Cortex of kidney (tissue), 1 donor: ENCODE measurements around the gene CCDC85B.
A peak's percentile ranks its signal among the peaks of the same experiment; 100 is the strongest.

Experiments used
- DNase-seq: peaks from one replicate; lab custom pipeline; 2025; lab: John Stamatoyannopoulos, UW

The CCDC85B gene

DNA sequence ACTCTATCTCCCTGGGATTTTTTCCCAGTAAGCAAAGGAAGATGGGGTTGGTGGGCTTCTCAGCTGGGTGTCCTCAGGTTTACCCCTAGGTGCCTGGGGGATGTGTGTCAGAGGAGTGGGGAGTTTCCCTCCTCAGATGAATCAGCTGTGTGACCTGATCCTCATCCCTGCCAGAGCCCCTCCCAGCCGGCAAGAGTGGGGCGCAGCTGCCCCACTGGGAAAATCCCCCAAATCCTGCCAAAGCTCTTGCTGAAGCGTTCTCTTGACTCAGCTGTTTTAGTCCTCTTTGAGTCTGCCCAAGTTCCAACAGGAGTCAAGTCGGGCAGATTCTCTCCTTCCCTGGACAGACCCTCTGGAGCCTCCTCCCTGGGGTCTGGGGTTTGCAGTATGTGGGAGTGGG is 22.4 kb downstream of the CCDC85B start:
- no peak for DNase-seq

DNA sequence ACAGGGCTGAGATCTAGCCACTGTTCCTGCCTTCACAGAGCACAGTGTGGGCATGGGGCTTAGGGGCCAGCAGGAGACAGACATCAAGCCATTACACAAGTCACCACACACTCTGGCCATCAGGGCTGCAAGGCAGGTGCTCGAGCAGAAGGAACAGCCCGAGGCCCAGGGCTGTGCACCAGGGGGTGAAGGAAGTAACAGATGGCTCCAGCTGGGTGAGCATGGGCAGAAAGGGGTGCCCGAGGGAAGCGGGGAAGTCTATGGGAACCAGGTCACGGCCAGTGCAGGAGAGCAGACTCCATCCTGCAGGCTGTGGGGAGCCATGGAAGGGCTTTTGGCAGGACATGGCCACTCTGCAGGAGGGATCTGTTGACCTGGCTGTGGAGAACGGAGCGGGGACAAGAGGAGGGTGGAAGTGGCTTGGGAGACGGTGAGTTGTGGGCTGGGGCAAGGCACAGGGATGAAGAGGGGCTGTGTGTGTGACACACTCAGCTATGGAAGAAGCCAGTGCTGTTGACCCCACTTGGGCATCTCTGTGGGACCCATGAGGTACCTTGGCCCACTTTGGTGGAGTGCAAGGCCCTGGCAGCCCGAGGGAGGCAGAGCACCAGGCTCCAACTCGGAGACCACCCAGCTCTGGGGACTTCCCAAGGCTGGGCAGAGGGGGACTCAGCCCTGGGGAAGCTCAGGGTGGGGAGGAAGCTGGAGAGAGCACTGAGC is 24.8 kb downstream of the CCDC85B start:
- DNase-seq = no peak

DNA sequence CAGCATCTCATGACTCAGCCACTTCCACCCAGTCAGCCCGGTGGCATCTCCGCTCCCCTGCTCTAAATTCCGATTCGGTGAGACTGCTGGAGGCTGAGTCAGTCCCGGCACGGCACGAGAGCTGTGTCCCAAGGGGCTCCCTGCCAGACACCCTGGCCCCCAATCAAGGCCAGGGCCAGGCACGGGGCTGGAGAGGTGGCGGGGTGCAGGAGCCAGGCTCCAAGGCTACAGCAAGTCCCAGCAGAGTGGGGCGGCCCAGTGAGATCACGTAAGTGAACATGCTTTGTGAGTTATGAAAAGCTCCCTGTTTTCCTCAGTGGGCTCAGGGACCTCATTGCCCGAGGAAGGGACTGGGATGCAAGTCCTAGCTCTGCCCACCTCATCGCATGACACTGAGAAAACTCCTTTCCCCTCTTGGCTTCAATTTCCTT is 25.4 kb downstream of the CCDC85B start:
- no peak for DNase-seq

DNA sequence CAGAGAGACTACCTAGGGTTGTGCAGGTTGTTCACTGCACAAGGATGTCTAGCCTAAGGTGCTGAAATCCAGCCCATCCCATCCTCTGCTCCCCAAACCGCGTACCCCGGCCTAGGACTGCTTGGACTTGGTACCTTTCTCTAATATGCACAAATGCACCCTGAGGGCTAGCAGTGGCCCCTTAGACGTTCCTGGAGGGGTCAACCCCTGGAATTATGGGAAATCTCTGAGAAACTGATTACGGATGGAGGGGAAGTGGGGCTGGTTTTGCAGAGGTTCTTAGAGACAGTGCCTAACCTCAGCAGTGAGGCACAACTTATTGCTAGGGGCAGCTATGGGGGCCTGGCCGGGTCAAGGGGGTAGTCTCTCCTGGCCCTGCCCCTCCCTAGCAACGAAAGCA is 25.9 kb downstream of the CCDC85B start:
- no peak for DNase-seq

DNA sequence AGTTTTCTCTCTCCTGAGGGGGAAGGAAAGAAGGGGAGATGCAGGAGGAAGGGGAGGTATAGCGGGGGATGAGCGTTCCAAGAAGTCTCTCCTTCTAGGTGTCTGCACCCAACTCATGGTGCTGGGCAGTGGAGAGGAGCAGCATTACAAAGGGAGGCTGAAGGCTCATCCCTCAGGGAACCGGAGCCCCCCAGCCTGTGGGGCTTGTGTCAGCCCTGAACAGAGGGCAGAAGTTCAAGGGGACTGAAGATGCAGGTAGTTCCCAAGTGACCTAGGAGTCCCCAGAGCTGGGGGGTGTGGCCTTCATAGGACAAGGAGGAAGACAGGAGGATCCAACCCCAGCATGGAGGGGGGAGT is 26.6 kb downstream of the CCDC85B start:
- no peak for DNase-seq

DNA sequence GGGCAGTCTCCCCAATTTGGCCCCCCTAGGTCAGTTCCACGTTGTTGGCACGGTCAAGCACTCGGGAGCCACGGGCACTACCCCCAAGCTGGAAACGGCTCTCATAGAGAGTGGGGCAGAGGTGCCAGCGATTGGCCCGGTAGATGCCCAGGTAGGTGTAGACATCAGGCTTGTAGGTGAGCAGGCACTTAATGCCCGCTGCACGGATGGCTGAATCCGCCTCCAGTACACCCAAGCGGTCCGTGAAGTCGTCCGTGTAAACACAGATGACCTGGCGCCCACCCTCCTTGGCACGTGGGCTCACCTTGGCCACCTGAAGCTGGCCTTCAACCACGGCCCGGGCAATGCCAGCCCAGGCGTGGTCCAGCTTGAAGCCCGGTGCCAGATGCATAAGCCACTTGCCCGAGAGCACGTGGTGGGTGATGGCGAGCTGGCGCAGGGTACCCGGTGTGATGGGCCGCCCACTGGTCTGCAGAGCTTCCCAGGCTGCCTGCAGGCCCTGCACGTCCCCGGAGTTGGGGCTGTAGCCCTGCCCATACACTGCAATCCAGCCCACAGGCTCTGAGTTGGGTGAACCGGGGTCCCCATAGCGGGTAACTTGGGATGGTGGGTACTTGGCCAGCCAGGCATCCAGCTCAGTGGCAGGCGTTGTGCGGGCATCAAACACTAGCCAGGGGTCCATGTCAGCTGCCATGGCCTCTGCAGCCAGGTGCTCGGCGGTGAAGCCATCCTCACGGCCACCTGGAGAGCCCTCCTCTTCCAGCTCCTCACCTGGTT is 27.1 kb downstream of the CCDC85B start:
- no peak for DNase-seq

DNA sequence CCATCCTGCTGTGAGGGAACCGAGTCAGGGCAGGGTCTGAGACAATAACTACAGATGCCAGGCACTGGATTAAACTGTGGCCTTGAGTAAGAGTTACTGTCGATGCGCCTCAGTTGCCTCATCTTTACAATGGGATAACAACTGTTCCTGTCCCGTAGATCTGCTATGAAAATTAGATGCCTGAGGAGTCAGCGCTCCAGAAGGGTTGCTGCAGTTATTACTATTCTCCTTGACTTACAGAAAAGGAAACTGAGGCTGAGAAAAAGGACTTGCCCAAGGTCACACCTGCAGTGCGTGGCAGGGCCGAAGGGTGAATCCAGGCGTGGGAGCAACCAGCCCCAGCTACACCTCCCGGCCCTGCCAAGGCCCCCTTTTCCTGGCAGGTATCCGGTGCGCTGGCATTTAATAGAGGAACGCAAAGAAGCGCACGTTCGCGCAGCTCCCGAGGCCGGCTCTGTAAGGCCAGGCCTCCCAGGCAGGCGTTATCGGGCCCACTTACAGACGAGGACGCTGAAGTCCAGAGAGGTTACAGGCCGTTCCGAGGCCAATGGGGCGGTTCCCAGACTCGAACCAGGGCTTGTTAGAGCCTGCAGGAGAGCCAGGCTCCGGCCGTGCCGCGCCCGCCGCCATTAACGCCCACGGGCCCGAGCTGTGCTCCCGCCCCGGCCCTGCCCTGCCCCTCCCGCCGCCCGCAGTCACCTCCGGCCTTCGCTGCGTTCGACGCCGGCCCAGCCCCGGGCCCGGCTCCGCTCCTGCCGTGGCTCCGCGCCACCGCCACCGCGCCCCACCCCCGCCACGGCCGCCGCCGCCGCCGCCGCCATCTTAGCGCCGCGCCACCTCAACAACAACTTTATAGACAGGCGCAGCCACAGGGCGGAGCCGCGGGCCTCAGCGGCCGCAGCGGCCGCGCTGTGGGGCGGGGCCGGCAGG is 28.0 kb downstream of the CCDC85B start, which contains the start of gene C11orf68:
TSS of gene C11orf68 (minus strand) at position 852 of the 930 bp plus-strand sequence. CDS start at position 821, 31 bp downstream.
- no peak for DNase-seq

DNA sequence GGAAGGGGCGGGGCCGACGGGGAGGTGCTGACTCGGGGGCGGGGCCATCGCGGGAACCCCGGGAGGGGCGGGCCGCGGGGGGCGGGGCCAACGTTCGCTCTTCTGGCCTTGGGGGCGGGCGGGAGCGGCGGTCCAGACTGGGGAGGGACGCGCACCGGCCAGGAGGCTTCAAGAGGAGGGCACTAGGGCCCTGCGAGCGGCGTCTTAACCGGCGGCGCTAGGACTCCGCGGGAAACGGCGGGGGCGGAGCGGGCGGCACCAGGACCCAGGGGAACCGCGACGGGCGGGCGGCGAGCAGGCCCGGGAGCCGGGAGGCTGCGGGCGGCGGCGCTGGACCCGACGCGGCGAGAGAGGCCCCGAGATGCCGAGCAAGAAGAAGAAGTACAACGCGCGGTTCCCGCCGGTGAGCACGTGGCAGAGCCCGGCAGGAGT is 28.7 kb downstream of the CCDC85B start, which contains the start of gene DRAP1:
TSS of gene DRAP1 (plus strand) at position 286 of the 432 bp plus-strand sequence. CDS start at position 362, 76 bp downstream.
- DNase-seq = peak; percentile 82

DNA sequence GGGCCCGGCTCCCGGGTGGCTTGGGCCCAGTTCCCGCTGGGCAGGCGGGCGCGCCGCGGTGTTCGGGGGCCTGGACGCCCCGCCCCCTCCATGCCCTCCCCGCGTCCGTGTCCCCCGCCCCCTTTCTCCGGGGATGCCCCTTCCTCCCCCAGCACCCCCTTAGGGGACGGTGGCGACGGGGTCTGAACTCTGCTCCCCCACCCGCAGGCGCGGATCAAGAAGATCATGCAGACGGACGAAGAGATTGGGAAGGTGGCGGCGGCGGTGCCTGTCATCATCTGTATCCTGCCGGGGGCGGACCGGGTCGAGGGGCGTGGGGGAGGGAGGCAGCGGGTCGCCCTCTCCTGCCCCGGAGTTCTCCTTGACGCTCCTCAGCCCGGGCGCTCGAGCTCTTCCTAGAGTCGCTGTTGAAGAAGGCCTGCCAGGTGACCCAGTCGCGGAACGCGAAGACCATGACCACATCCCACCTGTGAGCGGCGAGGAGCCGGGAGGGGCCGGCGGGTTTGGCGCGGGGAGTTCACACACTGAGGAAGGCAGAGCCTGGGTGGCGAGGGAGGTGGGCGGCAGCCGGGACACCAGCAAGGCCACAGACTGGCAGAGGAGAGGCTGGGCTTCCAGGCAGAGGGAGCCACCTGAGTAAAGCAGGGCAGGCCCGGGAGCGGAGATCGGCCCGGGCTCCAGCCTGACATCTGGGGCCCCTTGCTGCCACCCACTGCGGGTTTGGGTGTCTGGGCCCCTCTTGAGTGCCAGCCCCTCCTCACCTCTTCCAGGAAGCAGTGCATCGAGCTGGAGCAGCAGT is 29.3 kb downstream of the CCDC85B start:
- DNase-seq = no peak

DNA sequence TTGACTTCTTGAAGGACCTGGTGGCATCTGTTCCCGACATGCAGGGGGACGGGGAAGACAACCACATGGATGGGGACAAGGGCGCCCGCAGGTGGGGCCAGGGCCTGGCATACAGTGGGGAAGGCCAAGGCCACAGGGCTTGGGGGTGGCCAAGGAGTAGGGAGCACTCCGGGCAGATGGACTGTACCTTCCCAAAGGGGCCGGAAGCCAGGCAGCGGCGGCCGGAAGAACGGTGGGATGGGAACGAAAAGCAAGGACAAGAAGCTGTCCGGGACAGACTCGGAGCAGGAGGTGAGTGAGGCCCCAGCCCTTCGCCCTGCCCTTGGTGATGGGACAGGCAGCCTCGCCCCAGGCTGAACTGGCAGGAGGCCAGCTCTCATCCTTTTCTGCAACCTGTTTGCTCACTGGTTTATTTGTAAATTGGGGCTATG is 29.9 kb downstream of the CCDC85B start:
- no peak for DNase-seq

DNA sequence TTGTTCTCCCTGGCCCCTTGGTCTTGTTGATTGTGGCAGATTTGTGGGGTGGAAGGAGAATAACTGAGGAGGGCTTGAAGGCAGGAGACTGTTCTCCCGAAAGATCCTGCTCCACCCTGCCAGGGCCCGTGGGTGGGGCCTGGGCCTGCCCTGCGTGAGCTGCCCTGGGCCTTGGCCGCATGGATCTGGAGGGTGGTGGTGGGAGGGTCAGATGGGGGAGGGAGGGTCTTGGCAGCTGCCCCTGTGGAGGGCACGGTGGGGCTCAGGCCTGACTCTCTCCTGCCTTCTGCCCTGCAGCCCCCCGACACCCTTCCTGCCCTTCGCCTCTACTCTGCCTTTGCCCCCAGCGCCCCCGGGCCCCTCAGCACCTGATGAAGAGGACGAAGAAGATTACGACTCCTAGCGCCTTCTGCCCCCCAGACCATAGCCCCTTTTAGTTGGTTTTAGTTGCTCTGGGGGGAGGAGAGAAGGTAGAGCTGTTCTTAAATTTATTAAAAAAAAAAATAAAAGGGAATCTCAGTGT is 30.6 kb downstream of the CCDC85B start:
- no peak for DNase-seq

DNA sequence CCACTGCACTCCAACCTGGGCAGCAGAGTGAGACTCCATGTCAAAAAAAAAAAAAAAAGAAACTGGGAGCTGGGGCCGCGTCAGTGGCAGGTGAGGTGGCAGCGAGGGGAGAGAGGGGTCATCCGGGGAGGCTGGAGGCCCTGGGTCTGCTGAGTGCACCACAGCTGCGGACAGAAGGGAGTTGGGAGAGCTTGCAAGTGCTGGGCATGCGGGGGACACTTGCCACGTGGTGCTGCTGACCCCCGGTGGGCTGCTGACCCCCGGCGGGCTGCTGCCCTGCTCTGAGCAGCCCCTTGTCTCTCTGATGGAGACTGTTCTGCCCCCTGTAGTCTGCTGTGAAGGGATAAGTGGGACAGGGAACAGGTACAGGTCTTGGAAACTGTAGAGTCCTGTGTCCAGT is 31.4 kb downstream of the CCDC85B start:
- no peak for DNase-seq

DNA sequence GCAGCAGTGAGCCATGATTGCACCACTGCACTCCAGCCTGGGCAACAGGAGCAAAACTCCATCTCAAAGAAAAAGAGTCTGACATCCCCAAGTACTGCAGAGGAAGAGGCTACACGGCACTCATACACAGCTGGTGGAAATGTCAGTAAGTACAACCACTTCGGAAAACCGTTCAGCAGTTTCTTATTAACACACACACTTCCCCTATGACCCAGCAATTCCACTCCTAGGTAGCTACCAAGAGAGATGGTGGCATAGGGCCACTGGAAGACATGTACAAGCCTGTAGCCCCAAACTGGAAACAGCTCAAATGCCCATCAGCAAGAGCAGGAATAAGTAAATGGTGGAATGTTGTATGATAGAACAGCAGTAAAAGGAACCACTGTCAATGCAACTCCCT is 32.1 kb downstream of the CCDC85B start:
- DNase-seq = no peak

DNA sequence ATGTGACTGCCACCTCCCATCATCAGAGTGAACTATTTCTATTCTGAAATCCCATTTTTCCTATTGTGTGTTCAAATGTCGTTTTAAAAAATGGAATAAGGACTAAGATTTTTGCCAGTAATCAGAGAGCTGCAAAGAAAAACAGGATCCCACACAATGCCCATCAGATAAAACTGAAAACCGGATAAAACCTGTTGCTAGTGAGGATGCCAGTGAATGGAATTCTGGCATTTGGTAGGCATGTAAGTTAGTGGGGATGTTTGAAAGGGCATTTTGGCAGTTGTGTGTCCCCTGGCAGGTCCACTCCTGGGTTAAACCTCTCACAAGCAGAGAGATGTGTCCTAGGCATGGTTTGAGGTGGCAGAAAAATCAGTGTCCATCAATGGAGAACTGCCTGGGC is 34.9 kb downstream of the CCDC85B start:
- no peak for DNase-seq

DNA sequence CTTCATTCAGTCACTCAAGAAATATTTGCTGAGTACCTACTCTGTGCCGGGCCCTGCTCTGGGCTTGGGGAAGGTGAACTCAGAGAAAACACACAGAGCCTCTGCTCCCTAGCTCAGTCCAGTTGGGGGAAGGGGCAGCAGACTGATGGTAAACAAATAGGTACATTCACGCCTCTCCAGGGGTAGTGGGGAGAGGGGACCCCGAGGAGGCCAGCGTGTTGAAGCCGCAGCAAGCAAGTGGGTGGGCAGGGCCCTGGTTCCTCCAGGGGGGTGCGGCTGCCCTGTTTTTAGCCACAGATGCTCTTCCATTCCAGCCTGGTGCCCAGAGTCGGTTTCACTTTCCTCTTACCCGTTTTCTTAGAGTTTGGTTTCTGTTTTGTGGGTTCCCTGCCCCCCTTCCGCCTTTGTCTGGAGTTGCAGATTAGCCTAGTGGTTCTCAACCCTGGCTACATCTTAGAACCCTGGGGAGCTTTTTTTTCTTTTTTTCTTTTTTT is 37.5 kb downstream of the CCDC85B start:
- DNase-seq = no peak

DNA sequence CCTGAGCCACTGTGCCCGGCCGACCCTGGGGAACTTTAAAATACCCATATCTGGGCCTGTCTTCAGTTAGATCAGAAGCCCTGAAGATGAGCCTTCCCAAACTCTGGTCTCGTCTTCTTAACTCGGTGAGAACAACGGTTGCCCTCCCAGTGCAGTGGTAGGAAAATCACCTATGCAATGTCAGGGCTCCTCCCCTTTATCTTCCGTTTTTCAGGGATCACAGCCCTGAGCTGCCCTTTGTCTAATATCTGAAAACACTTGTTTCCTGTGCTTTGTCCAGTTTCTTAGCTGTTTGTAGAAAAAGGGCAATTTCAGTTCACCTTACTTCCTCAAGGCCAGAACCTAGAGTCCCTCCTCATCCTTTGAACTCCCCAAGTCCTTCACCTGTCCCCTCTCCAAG is 38.2 kb downstream of the CCDC85B start:
- DNase-seq = no peak

DNA sequence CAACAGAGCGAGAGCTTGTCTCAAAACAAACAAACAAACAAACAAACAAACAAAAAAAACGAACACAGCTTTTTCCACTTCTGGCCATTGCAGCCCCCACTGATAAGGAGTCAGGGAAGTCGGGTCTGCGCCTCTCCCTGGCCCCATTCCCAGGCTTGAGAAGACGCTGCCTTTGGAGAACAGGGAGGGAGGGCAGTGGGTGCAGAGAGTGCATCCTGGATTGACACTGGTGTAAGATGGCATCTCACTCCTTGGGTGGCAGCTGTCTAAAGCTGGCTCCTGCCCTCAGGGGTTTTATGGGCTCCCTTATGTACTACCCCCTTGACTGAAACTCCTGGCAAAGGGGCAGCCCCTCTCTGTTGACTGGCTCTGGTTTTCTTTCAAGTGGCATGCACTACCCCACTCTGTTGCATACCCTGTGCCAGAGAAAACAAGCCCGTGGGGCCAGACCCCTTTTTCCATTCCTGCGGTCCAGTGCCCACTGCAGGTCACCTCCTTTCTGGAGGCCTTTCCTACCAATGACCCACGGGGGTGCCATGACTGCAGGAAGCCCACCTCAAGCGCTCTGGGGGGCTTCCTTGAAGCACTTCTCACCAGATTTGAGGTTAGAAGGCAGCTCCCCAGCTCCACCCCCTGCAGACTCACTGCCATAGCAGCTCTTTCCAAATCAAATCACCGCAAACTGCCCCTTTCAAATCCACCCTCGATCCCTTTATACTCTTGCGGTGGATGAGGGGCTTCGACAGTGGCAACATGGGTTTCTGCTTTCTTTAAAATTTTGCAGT is 41.5 kb downstream of the CCDC85B start:
- no peak for DNase-seq

DNA sequence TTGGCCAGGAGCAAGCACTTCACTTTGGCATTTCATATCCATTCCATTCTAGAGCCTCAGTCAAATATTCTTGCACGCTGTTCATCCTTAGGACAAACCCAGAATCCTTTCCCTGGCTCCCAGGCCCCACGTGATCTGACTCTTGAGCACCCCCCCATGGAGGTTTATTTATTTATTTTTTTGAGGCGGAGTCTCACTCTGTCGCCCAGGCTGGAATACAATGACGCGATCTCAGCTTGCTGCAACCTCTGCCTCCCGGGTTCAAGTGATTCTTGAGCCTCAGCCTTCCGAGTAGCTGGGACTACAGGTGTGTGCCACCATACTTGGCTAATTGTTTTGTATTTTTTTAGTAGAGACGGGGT is 42.1 kb downstream of the CCDC85B start:
- DNase-seq = no peak

DNA sequence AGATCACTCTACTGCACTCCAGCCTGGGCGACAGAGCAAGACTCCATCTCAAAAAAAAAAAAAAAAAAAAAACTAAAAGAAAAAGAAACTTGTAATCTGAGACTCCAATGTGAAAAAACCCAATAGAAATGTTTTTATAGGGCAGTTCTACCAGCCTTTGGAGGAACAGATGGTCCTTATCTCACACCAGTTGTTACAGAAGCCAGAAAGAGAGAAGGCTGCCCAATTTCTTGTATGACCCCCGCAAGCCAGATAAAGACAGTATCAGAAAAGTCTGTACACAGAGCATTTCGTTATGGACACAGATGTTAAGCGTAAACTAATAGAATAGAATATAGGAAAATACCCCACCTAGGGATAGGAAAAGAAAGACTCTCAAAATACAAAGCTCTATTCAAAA is 43.5 kb downstream of the CCDC85B start:
- DNase-seq = no peak

DNA sequence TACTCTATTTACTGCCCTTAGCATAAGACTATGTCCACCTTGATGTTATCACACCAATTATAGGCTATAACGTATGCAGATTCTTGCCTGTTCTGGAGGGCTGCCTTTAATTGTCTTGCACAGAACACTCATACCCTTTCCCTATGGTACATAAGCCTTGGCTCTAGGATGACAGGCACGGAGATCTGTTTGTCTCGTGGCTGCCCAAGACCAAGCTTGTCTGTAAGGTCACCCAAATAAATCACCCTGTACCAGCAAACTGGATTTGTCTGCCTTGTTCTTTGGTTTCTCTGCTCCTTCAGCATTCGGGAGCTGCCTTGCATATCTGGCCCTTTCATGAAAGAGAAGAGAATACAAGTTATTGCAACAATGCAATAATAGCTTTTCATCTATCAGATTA is 47.3 kb downstream of the CCDC85B start:
- DNase-seq = no peak
